Measurements from ENCODE around the gene VPS8.

DNA sequence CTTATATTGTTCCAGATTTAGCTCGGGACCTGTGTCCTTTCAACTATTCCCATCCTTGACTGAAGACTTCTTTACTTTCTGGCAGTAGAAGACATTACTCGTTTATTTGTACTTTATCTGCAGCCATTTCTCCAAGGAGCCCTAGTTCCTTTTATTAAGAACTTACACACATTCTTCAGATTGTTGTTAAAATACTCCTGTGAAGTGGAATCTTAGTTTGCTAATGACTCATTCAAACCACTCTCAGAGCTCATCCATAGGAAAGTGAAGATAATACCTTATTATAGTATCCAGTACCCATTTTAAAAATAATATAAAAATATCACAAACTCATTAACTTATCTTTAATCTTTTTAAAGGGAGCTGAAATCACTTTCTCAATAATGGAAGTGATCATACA lies 277.4 kb downstream of the VPS8 start:
- TF ChIP-seq, protein P1, sequence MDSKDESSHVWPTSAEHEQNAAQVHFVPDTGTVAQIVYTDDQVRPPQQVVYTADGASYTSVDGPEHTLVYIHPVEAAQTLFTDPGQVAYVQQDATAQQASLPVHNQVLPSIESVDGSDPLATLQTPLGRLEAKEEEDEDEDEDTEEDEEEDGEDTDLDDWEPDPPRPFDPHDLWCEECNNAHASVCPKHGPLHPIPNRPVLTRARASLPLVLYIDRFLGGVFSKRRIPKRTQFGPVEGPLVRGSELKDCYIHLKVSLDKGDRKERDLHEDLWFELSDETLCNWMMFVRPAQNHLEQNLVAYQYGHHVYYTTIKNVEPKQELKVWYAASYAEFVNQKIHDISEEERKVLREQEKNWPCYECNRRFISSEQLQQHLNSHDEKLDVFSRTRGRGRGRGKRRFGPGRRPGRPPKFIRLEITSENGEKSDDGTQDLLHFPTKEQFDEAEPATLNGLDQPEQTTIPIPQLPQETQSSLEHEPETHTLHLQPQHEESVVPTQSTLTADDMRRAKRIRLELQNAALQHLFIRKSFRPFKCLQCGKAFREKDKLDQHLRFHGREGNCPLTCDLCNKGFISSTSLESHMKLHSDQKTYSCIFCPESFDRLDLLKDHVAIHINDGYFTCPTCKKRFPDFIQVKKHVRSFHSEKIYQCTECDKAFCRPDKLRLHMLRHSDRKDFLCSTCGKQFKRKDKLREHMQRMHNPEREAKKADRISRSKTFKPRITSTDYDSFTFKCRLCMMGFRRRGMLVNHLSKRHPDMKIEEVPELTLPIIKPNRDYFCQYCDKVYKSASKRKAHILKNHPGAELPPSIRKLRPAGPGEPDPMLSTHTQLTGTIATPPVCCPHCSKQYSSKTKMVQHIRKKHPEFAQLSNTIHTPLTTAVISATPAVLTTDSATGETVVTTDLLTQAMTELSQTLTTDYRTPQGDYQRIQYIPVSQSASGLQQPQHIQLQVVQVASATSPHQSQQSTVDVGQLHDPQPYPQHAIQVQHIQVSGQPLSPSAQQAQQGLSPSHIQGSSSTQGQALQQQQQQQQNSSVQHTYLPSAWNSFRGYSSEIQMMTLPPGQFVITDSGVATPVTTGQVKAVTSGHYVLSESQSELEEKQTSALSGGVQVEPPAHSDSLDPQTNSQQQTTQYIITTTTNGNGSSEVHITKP (CRISPR knock-in tag; IDR thresholded peaks at IDR 0.05; ENCODE audit: low read depth): no peak
- TF ChIP-seq, protein P2, sequence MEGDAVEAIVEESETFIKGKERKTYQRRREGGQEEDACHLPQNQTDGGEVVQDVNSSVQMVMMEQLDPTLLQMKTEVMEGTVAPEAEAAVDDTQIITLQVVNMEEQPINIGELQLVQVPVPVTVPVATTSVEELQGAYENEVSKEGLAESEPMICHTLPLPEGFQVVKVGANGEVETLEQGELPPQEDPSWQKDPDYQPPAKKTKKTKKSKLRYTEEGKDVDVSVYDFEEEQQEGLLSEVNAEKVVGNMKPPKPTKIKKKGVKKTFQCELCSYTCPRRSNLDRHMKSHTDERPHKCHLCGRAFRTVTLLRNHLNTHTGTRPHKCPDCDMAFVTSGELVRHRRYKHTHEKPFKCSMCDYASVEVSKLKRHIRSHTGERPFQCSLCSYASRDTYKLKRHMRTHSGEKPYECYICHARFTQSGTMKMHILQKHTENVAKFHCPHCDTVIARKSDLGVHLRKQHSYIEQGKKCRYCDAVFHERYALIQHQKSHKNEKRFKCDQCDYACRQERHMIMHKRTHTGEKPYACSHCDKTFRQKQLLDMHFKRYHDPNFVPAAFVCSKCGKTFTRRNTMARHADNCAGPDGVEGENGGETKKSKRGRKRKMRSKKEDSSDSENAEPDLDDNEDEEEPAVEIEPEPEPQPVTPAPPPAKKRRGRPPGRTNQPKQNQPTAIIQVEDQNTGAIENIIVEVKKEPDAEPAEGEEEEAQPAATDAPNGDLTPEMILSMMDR (CRISPR knock-in tag; IDR thresholded peaks at IDR 0.05): no peak
- TF ChIP-seq KDM1A (CRISPR knock-in tag; IDR thresholded peaks at IDR 0.05) (no peak), NFRKB (IDR thresholded peaks at IDR 0.05) (no peak), MED1 (CRISPR knock-in tag; IDR thresholded peaks at IDR 0.05) (no peak), ZBTB21 (CRISPR knock-in tag; IDR thresholded peaks at IDR 0.05) (no peak), KDM4B (CRISPR knock-in tag; IDR thresholded peaks at IDR 0.05) (no peak)
- TF ChIP-seq, protein P3, sequence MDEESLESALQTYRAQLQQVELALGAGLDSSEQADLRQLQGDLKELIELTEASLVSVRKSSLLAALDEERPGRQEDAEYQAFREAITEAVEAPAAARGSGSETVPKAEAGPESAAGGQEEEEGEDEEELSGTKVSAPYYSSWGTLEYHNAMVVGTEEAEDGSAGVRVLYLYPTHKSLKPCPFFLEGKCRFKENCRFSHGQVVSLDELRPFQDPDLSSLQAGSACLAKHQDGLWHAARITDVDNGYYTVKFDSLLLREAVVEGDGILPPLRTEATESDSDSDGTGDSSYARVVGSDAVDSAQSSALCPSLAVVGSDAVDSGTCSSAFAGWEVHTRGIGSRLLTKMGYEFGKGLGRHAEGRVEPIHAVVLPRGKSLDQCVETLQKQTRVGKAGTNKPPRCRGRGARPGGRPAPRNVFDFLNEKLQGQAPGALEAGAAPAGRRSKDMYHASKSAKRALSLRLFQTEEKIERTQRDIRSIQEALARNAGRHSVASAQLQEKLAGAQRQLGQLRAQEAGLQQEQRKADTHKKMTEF (CRISPR knock-in tag; IDR thresholded peaks at IDR 0.05): no peak
- TF ChIP-seq, protein P4, sequence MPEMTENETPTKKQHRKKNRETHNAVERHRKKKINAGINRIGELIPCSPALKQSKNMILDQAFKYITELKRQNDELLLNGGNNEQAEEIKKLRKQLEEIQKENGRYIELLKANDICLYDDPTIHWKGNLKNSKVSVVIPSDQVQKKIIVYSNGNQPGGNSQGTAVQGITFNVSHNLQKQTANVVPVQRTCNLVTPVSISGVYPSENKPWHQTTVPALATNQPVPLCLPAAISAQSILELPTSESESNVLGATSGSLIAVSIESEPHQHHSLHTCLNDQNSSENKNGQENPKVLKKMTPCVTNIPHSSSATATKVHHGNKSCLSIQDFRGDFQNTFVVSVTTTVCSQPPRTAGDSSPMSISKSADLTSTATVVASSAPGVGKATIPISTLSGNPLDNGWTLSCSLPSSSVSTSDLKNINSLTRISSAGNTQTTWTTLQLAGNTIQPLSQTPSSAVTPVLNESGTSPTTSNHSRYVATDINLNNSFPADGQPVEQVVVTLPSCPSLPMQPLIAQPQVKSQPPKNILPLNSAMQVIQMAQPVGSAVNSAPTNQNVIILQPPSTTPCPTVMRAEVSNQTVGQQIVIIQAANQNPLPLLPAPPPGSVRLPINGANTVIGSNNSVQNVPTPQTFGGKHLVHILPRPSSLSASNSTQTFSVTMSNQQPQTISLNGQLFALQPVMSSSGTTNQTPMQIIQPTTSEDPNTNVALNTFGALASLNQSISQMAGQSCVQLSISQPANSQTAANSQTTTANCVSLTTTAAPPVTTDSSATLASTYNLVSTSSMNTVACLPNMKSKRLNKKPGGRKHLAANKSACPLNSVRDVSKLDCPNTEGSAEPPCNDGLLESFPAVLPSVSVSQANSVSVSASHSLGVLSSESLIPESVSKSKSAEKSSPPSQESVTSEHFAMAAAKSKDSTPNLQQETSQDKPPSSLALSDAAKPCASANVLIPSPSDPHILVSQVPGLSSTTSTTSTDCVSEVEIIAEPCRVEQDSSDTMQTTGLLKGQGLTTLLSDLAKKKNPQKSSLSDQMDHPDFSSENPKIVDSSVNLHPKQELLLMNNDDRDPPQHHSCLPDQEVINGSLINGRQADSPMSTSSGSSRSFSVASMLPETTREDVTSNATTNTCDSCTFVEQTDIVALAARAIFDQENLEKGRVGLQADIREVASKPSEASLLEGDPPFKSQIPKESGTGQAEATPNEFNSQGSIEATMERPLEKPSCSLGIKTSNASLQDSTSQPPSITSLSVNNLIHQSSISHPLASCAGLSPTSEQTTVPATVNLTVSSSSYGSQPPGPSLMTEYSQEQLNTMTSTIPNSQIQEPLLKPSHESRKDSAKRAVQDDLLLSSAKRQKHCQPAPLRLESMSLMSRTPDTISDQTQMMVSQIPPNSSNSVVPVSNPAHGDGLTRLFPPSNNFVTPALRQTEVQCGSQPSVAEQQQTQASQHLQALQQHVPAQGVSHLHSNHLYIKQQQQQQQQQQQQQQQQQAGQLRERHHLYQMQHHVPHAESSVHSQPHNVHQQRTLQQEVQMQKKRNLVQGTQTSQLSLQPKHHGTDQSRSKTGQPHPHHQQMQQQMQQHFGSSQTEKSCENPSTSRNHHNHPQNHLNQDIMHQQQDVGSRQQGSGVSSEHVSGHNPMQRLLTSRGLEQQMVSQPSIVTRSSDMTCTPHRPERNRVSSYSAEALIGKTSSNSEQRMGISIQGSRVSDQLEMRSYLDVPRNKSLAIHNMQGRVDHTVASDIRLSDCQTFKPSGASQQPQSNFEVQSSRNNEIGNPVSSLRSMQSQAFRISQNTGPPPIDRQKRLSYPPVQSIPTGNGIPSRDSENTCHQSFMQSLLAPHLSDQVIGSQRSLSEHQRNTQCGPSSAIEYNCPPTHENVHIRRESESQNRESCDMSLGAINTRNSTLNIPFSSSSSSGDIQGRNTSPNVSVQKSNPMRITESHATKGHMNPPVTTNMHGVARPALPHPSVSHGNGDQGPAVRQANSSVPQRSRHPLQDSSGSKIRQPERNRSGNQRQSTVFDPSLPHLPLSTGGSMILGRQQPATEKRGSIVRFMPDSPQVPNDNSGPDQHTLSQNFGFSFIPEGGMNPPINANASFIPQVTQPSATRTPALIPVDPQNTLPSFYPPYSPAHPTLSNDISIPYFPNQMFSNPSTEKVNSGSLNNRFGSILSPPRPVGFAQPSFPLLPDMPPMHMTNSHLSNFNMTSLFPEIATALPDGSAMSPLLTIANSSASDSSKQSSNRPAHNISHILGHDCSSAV (CRISPR knock-in tag; IDR thresholded peaks at IDR 0.05; ENCODE audit: borderline replicate concordance): no peak

All from HepG2 (cell line).